Body of pancreas (tissue), 4 donors: Measurements from ENCODE around the gene TTLL9. TPM values are rescaled to one million over a fixed set of nuclear protein-coding genes. Genes with fewer than 3 reads are reported as not detected.

Experiments used
- ATAC-seq: fragments of 150-250 bp; one replicate; pipeline ENCODE4 v1.9.1; 2016
- DNase-seq, 4 donors: peaks; one replicate each; pipeline ENCODE4 v3.0.0-alpha.2; 2019
- H3K27ac ChIP-seq, 4 donors: fragments of 200-600 bp; sonication (generic); 1 replicate in 3 of 4; 2 replicates in 1 of 4; pipeline versions ENCODE4 v1.5.1 to v1.6.1; 2016 to 2019; ENCODE audit warnings: mild to moderate bottlenecking in 1 of 4, mixed read lengths in 1 of 4, moderate library complexity in 1 of 4
- H3K27me3 ChIP-seq, 2 donors: fragments of 200-600 bp; sonication (generic); one replicate each; pipeline ENCODE4 v1.6.0; 2016; ENCODE audit warnings: mild to moderate bottlenecking in 1 of 2
- H3K36me3 ChIP-seq, 2 donors: fragments of 200-600 bp; sonication (generic); replicated peaks in 1 of 2; 2 replicates each; pipeline ENCODE4 v1.5.1; 2016; ENCODE audit warnings: low read depth in 2 of 2; ENCODE audit not compliant: insufficient read depth in 1 of 2
- H3K4me1 ChIP-seq: fragments of 200-600 bp; sonication (generic); one replicate; pipeline ENCODE4 v1.6.0; 2016
- H3K4me3 ChIP-seq, 2 donors: fragments of 200-600 bp; sonication (generic); 1 replicate in 1 of 2; 2 replicates in 1 of 2; pipeline ENCODE4 v1.5.1; 2016 to 2019
- H3K9me3 ChIP-seq, 3 donors: fragments of 200-600 bp; sonication (generic); 1 replicate in 2 of 3; 2 replicates in 1 of 3; pipeline ENCODE4 v1.5.1; 2016
- CTCF ChIP-seq, 7 experiments: fragments of 450-650 bp in 4 of 7; fragments of 200-600 bp in 3 of 7; sonication (generic) in 3 of 7; IDR thresholded peaks; one replicate each; pipeline ENCODE4 v1.5.1; 2016 to 2019; ENCODE audit warnings: antibody characterized with exemption in 7 of 7
- POLR2A ChIP-seq, 3 donors: fragments of 450-650 bp; IDR thresholded peaks; one replicate each; pipeline ENCODE4 v1.6.1; 2016; ENCODE audit warnings: antibody characterized with exemption in 3 of 3, mild to moderate bottlenecking in 2 of 3
- WGBS, 2 donors: methylation state at CpG; one replicate each; pipeline ENCODE4 v1.1.5; 2017; 5-methylcytosine and 5-hydroxymethylcytosine counted together
- intact Hi-C: fragments of 100-400 bp; cut with DNase I; formaldehyde crosslinking; loops from one replicate; pipeline ENCODE4 v1.15.1; 2023
- total RNA-seq, 2 donors: library from RNA; depleted of rRNA; stranded (reverse); fragments of >200 nt; gene quantifications; one replicate each; pipeline ENCODE4 v1.1.0, GENCODE V29; 2016

TTLL9 gene
- total RNA-seq, 2 donors from 2014 or later, result 0.52 to 0.99 TPM

DNA sequence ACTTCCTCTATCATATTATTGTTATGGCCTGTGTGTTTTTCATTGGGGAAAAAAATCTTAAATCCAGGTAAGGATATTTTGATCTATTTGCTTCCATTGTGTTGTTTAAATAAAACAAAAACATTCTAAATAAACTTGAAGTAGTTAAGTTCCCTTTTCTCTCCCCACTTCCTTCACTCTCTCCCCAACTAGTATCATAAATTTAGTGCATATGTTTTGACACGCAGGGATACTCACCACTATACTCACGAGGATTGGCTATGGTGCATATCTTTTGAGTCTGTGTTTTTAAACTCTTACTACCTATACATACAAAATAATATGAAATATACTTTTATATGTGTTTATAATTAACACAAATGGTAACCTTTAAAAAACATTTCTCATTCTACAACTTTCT is 5.2 kb downstream of the TTLL9 start:
- H3K36me3 ChIP-seq, result no peaks in the 10 kb centered on the region
- DNase-seq, result no peak
- WGBS, 2 donors, result 63 to 75% methylated on average over 2 of the region's 2 CpGs
- H3K4me1 ChIP-seq, result peaks cover 10% of the 10 kb centered on the region
- ATAC-seq, result no peak
- no peaks in the 10 kb centered on the region for H3K27me3 ChIP-seq
- no peaks in the 10 kb centered on the region for H3K9me3 ChIP-seq
- intact Hi-C loops, result no loop called here
- TF ChIP-seq POLR2A (IDR thresholded peaks at IDR 0.05), result no peak
- no peak for TF ChIP-seq CTCF (IDR thresholded peaks at IDR 0.05)
- H3K4me3 ChIP-seq, result no peak overlapping the region
- no peak overlapping the region for H3K27ac ChIP-seq

GRCh38 chr20:31877684-31878083 is 7.2 kb downstream of the TTLL9 start:
- Histone ChIP-seq H3K27me3 (no peaks in the 10 kb centered on the region), H3K36me3 (no peaks in the 10 kb centered on the region), H3K9me3 (no peaks in the 10 kb centered on the region), H3K4me3 (no peak overlapping the region), H3K27ac (no peak overlapping the region), H3K4me1 (peaks cover 4% of the 10 kb centered on the region)
- TF ChIP-seq POLR2A (IDR thresholded peaks at IDR 0.05), result no peak
- no peak for TF ChIP-seq CTCF (IDR thresholded peaks at IDR 0.05)
- intact Hi-C loops, result no loop called here
- DNase-seq, result no peak
- no peak for ATAC-seq

DNA sequence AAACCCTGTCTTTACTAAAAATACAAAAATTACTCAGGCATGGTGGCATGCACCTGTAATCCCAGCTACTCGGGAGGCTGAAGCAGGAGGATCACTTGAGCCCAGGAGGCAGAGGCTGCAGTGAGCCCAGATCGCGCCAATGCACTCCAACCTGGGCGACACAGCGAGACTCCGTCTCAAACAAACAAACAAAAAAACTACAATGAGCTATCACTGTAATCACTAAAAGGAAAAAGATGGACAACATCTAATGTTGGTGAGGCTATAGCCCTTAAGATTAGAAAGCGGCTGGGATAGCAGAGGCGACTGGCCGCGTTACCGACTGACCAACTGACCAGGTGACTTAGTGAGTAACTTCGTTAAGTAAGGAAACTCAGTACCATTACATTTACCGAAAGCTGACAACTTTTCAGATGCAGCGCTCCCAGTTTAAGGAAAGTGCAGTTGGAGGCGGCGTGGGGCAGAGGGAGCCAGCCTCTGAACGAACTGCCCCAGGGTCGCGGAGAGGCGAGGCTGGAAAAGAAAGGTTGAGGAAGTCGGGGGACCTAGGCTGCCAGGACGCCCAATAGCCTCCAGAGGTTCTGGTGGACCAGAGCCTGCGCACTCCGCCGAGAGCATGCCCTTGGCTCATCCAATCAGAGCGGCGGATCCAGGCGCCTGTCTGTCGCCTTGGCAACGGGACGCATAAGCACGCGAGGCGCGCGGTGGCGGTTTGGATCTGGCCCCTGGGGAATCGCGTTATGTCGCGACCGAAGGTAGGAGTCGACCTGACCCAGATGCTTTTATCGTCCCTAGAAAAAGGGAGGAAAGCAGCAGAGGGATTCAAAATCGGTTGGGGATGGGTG is 8.9 kb downstream of the TTLL9 start:
- intact Hi-C loops, result no loop called here
- H3K27ac ChIP-seq, result peak overlapping the region in 3 of 4 donors; percentile 56 to 84 (median 70)
- peak; percentile 94 to 98 (median 97) for DNase-seq
- no peaks in the 10 kb centered on the region for H3K36me3 ChIP-seq
- 3 to 6% methylated on average over 43 to 45 of the region's 45 CpGs for WGBS, 2 donors
- peak; percentile 98 for ATAC-seq
- H3K4me1 ChIP-seq, result peaks cover 4% of the 10 kb centered on the region
- peak overlapping the region in 1 of 2 donors; percentile 49 for H3K4me3 ChIP-seq
- TF ChIP-seq POLR2A (IDR thresholded peaks at IDR 0.05) (peak in 2 of 3 donors; percentile 70 to 74), CTCF (IDR thresholded peaks at IDR 0.05) (peak in 2 of 7 experiments; percentile 8 to 25)
- no peaks in the 10 kb centered on the region for H3K27me3 ChIP-seq
- no peaks in the 10 kb centered on the region for H3K9me3 ChIP-seq

DNA sequence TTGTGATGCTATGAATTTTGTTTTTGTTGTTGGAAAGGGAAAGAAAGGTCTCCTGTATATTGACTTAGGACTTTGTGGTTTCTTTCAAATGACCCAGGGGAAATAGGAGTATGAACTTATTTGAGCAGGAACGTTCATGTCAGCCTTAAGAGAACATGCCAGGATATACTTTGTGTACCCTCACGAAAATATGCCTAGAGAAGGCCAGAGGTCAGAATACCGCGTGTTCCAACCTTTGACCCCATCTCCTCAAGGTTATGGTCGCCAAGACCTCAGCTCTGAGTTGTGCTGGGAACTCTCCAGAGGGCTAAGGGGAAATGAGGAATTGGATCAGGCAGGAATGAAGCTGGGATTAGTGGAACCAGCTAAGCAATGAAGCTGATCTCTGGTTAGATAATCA is 11.5 kb downstream of the TTLL9 start:
- Histone ChIP-seq H3K27ac (no peak overlapping the region), H3K27me3 (no peaks in the 10 kb centered on the region), H3K9me3 (no peaks in the 10 kb centered on the region), H3K36me3 (no peaks in the 10 kb centered on the region), H3K4me3 (no peak overlapping the region), H3K4me1 (peaks cover 4% of the 10 kb centered on the region)
- TF ChIP-seq CTCF (IDR thresholded peaks at IDR 0.05) (no peak), POLR2A (IDR thresholded peaks at IDR 0.05) (no peak)
- intact Hi-C loops, result no loop called here
- DNase-seq (no peak), ATAC-seq (no peak)
- 36 to 43% methylated on average over 5 of the region's 5 CpGs for WGBS, 2 donors

- intact Hi-C loops, result no loop called here
- Histone ChIP-seq H3K27ac (no peak overlapping the region), H3K36me3 (no peaks in the 10 kb centered on the region), H3K27me3 (no peaks in the 10 kb centered on the region), H3K4me3 (no peak overlapping the region), H3K9me3 (no peaks in the 10 kb centered on the region), H3K4me1 (peaks cover 4% of the 10 kb centered on the region)
- ATAC-seq (no peak), DNase-seq (no peak)
- TF ChIP-seq CTCF (IDR thresholded peaks at IDR 0.05), result no peak
- TF ChIP-seq POLR2A (IDR thresholded peaks at IDR 0.05), result no peak
These were observed 13.4 kb downstream of the TTLL9 start for GRCh38 chr20:31883829-31884228.
